Peyer's patch (tissue), 4 donors: Measurements from ENCODE around the gene MUC5AC. TPM values are rescaled to one million over a fixed set of nuclear protein-coding genes. Genes with fewer than 3 reads are reported as not detected.

Experiments
- DNase-seq, 3 donors: peaks; one replicate each; pipeline ENCODE4 v3.0.0-alpha.2; 2017 to 2019
- H3K27ac ChIP-seq, 4 donors: fragments of 200-600 bp; sonication (generic); one replicate each; pipeline ENCODE4 v1.5.1; 2016 to 2019
- H3K27me3 ChIP-seq, 2 donors: fragments of 200-600 bp; sonication (generic); one replicate each; pipeline ENCODE4 v1.5.1; 2019
- H3K36me3 ChIP-seq, 3 donors: fragments of 200-600 bp; sonication (generic); one replicate each; pipeline ENCODE4 v1.5.1; 2016 to 2019
- H3K4me1 ChIP-seq, 4 donors: fragments of 200-600 bp; sonication (generic); one replicate each; pipeline ENCODE4 v1.5.1; 2016 to 2019
- H3K4me3 ChIP-seq, 4 donors: fragments of 200-600 bp; sonication (generic); 1 replicate in 3 of 4; 2 replicates in 1 of 4; pipeline ENCODE4 v1.5.1; 2016 to 2019; ENCODE audit warnings: mild to moderate bottlenecking in 1 of 4
- H3K9me3 ChIP-seq, 4 donors: fragments of 200-600 bp; sonication (generic); one replicate each; pipeline ENCODE4 v1.5.1; 2016 to 2019; ENCODE audit warnings: mild to moderate bottlenecking in 1 of 4
- CTCF ChIP-seq, 6 experiments: fragments of 450-650 bp in 4 of 6; fragments of 200-600 bp in 2 of 6; sonication (generic) in 1 of 6; IDR thresholded peaks; one replicate each; pipeline ENCODE4 v1.5.1; 2017 to 2019; ENCODE audit warnings: antibody characterized with exemption in 6 of 6, mild to moderate bottlenecking in 3 of 6, moderate library complexity in 1 of 6
- POLR2A ChIP-seq, 2 donors: fragments of 450-650 bp; IDR thresholded peaks; one replicate each; pipeline ENCODE4 v1.5.1; 2017; ENCODE audit warnings: antibody characterized with exemption in 2 of 2, mild to moderate bottlenecking in 2 of 2, moderate library complexity in 2 of 2
- total RNA-seq, 4 donors: library from RNA; depleted of rRNA; stranded (reverse); fragments of >200 nt; gene quantifications; one replicate each; pipeline ENCODE4 v1.1.0, GENCODE V29; 2016

MUC5AC gene
- total RNA-seq, 4 donors from 2014 or later, result not detected

DNA sequence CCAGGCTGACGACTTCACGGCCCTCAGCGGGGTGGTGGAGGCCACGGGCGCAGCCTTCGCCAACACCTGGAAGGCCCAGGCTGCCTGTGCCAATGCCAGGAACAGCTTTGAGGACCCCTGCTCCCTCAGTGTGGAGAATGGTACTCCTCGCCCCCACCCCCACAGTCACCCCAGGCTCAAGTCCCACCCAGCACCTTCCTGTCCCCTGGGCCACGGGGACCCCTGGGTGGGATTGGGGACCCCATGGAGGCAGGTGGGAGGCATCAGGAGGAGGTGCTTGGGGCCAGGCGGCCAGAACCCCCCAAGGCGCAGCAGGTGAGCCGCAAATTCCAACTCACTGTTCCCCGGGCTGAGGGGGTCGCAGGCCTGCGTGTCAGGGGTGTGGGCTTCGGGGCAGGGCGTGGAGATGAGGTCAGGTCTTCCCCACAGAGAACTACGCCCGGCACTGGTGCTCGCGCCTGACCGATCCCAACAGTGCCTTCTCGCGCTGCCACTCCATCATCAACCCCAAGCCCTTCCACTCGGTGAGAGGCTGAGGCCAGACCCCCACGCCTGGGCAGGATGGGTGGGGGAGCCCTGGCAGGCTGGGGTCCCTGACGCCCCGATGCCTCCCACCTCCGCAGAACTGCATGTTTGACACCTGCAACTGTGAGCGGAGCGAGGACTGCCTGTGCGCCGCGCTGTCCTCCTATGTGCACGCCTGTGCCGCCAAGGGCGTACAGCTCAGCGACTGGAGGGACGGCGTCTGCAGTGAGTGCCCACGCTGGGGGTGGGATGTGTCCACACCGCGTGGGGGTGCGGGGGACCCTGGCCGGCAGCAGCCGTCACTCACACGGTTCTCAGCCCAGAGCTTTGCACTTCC, 74.5 kb downstream of the MUC5AC start:
- DNase-seq, result peak in 1 of 3 donors; percentile 41
- H3K27ac ChIP-seq, result no peak overlapping the region

DNA sequence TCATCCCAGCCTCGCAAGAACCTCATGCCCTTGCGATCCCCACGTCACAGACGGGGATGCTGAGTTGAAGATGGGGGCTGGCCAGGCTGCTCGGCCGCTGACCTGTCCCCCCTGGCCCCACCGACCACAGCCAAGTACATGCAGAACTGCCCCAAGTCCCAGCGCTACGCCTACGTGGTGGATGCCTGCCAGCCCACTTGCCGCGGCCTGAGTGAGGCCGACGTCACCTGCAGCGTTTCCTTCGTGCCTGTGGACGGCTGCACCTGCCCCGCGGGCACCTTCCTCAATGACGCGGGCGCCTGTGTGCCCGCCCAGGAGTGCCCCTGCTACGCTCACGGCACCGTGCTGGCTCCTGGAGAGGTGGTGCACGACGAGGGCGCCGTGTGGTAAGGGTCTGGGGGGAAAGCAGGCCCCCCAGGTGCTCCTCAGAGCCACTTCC, 75.1 kb downstream of the MUC5AC start:
- H3K36me3 ChIP-seq, result no peaks in the 10 kb centered on the region
- no peak overlapping the region for H3K27ac ChIP-seq
- no peaks in the 10 kb centered on the region for H3K27me3 ChIP-seq
- H3K4me1 ChIP-seq, result peaks cover 0 to 14% (median 0%) of the 10 kb centered on the region in 4 donors
- no peak for TF ChIP-seq POLR2A (IDR thresholded peaks at IDR 0.05)
- TF ChIP-seq CTCF (IDR thresholded peaks at IDR 0.05), result no peak
- H3K4me3 ChIP-seq, result no peak overlapping the region
- peak in 1 of 3 donors; percentile 45 for DNase-seq
- H3K9me3 ChIP-seq, result no peaks in the 10 kb centered on the region

More for the DNA sequence above, 74.5 kb downstream of the MUC5AC start:
- Histone ChIP-seq H3K27me3 (no peaks in the 10 kb centered on the region), H3K36me3 (no peaks in the 10 kb centered on the region), H3K9me3 (no peaks in the 10 kb centered on the region), H3K4me3 (no peak overlapping the region), H3K4me1 (peaks cover 0 to 14% (median 0%) of the 10 kb centered on the region in 4 donors)
- TF ChIP-seq POLR2A (IDR thresholded peaks at IDR 0.05) (no peak), CTCF (IDR thresholded peaks at IDR 0.05) (no peak)

- H3K4me1 ChIP-seq, result peaks cover 0 to 14% (median 0%) of the 10 kb centered on the region in 4 donors
- no peaks in the 10 kb centered on the region for H3K9me3 ChIP-seq
- H3K27me3 ChIP-seq, result no peaks in the 10 kb centered on the region
- H3K36me3 ChIP-seq, result no peaks in the 10 kb centered on the region
- H3K4me3 ChIP-seq, result no peak overlapping the region
- TF ChIP-seq POLR2A (IDR thresholded peaks at IDR 0.05) (no peak), CTCF (IDR thresholded peaks at IDR 0.05) (peak in 3 of 6 experiments; percentile 23 to 37 (median 29))
- DNase-seq, result peak in 1 of 3 donors; percentile 71
- H3K27ac ChIP-seq, result no peak overlapping the region
Observed at GRCh38 chr11:1233351-1234053, 75.7 kb downstream of the MUC5AC start.

GRCh38 chr11:1234054-1234720, 76.4 kb downstream of the MUC5AC start:
- H3K4me1 ChIP-seq, result peaks cover 0 to 14% (median 0%) of the 10 kb centered on the region in 4 donors
- no peak for DNase-seq
- no peak overlapping the region for H3K4me3 ChIP-seq
- no peak overlapping the region for H3K27ac ChIP-seq
- no peaks in the 10 kb centered on the region for H3K9me3 ChIP-seq
- H3K27me3 ChIP-seq, result no peaks in the 10 kb centered on the region
- TF ChIP-seq POLR2A (IDR thresholded peaks at IDR 0.05) (no peak), CTCF (IDR thresholded peaks at IDR 0.05) (no peak)
- H3K36me3 ChIP-seq, result no peaks in the 10 kb centered on the region

DNA sequence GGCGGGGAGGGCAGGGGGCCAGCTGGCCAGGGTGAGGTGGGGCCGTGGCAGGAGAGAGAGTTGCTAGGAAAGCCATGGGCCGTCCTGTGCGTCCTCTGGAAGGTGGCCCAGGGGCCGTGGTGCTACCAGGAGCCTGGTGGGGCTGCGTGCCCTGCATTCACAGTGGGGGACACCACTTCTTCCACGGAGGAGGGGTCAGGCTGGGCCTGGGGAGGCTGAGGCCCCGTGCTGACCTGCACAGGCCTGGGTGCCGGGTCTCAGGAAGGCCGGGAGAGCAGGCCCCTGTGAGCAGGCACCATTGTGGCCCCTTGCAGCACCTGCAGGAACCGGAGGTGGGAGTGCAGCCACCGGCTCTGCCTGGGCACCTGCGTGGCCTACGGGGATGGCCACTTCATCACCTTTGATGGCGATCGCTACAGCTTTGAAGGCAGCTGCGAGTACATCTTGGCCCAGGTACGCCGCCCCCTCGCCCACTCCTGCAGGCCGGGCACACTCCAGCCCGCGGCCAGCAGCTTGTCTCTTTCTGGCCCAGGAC, 77.1 kb downstream of the MUC5AC start:
- Histone ChIP-seq H3K4me3 (no peak overlapping the region), H3K27ac (no peak overlapping the region), H3K27me3 (no peaks in the 10 kb centered on the region), H3K9me3 (no peaks in the 10 kb centered on the region), H3K36me3 (no peaks in the 10 kb centered on the region), H3K4me1 (peaks cover 0 to 14% (median 0%) of the 10 kb centered on the region in 4 donors)
- DNase-seq, result peak in 1 of 3 donors; percentile 39
- no peak for TF ChIP-seq POLR2A (IDR thresholded peaks at IDR 0.05)
- TF ChIP-seq CTCF (IDR thresholded peaks at IDR 0.05), result no peak
